Measurements from ENCODE around the gene GRIN2C.

The GRIN2C gene

DNA sequence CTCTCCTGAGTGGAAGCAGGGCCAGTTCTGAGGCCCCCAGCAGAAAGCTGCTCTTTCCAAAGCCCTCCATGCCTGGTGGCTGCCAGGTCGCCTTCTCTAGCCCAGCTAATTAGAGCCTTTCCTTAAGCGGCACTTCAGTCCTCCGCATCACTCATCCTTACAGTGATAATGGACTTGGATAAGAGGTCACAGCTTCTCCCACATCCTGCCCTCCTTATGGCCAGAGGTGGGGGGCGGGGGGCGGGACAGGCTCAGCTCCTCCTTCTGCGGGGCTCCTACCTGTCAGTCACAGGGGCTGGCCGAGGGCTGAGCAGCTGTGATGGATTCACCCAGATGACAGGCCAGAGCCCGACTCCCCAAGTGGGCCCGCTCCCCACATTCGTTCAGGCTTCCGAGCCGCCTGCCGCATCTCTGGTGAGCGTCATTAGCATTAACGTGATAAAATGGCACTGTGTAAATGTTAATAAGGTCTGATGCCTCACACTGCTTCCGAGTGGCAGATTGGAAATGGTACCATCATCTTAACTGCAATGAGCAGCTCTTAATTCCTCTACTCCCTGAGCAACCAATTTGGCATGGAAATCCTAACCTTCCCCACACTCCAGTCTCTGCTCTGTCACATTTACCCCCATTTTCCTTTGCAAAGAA lies 41.3 kb downstream of the GRIN2C start:
- no peak for DNase-seq

DNA sequence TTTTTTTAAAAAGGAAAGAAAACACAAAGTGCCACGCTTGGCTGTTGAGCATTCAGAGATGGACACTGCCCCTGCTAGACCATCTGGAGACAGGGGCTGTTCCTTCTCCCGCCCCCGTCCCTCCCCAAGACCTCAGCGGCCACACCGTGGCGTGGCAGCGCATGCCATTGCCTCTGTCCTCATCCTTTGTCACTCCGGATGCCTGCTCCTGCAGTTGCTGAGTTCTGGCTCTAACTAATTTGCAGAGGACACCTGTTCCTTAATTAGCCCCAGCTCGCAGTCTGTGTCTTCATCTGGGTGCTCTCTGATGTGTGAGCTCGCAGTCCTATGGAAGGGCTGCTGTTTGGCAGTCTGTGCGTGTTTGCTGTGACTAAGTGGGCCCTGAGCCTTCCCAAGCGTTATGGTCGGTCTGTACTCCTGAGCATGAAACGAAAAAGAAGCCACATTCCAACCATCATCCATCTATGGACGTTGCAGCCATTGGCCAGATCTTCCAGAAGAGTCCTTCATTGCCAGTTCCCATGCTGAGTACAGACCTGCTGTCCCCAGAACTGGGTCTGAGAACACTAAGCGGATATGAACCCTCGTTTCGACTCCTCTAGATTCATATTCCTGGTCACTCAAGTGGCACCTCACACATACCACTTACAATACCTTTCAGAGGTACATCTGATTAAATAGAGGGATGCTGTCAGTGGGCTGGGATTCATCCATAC lies 42.6 kb downstream of the GRIN2C start:
- DNase-seq, result no peak

DNA sequence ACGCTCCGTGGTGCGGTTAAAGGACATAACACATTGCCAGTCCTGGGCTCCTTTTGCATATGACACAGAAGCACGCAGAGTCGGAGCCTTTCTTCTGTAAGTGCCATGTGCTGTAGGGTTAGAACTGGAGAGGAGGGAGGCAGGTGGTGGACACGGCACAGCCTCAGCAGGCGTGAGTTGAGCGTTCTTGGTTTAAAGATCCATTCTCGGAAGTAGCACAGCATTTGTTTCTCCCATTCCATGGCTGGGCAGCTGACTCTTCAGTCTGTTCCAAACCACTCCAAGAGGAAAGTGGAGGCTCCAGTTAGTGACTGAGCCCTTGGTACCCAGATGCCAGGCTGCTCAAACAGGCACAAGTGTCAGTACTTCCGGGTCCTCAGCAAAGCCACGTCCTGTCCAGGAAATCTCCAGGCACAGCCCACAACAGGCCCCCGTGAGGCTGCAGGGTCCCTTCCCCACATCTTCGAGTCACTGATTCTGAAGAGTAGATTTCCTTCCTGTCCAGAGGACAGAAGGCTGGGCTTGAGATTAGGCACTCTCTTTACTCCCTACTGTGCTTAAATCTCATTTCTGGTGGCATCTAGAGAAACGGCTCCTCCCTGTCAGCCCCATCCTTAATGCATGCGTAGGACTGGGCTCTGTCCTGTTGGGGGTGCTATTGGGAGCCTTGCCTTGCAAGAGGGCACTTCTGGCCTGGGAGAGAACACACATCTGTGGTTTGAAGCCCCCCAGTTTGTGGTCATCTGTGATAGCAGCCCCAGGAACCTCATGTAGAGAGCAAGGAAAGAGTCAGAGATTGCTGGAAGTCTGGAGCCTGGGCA lies 43.9 kb downstream of the GRIN2C start:
- no peak for DNase-seq

DNA sequence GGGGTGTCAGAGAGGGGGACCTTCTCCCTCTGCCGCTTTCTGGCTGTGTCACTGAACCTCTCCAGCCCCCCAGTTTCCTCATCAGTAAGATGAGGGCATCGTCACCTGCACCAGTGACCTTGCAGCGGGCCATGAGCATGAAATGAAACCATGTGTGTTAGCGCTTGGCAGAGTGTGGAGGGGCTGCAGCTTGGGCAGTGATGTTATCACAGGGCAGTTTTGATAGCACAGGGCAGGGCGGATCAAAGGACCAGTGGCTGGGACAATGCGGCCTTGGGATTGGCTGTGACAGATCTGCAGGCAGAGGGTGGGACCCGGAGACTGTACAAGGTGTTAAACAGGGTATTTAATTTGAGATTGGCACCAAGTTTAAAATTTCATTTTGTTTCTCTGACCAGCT lies 44.6 kb downstream of the GRIN2C start:
- no peak for DNase-seq

DNA sequence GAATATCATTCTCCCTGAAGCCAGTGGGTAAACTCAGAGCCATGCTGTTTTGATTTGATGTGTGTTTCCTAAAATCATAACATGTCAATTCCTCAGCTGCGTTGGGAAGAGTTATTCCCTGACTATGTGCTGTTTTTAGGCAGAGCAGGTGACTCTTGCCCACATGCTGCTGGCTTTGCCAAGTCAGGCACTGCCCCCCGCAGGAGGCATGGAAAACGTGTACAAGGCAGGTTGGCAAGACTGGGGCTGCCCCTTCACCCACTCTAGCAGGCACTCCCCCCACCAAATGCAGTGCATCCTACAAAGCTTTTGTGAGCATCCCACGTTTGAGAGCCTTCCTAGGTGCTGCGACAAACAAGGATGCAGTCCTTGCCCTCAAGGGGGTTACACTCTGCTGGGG lies 45.2 kb downstream of the GRIN2C start:
- DNase-seq, result no peak

DNA sequence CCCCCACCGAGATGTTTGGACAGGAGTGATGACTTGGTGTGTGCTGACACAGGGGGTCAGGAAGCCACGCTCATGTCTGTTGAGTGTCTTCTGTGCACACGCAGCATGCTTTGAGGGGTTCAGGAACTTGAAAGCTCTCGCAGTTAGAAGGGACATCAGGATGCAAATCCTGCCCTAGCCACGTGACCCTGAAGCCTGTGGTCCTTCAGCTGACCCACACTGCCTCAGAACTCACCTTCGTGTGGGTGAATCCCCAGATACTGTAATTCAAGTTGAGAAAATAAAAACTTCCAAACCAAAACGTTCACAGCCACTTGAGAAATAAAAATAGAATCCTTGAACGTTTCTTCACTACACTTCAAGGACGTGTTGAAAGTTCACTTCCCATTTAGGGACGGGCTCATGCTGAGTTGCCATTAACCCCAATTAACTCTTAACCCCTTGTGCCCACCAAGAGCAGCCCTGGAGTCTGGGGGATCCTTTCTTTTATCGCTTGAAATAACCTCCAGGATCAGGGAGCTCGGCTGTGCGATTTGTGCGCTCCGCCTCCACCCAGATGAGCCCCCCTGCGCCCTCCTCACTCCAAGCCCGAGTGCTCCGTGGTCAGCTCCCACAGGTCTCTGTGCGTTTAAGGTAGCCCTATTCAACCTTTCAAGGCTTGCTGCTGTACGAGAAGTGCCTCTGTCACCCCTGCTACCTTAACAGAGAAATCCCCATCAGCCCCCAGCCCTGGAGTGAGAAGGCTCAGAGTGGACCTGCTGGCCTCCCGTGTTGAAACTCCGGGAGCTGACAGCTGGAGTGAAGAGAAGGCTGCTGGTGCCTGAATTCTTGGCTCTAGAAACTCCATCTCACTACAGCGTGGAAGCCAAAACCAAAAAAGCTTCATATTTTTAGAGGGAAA lies 47.3 kb downstream of the GRIN2C start:
- no peak for DNase-seq

DNA sequence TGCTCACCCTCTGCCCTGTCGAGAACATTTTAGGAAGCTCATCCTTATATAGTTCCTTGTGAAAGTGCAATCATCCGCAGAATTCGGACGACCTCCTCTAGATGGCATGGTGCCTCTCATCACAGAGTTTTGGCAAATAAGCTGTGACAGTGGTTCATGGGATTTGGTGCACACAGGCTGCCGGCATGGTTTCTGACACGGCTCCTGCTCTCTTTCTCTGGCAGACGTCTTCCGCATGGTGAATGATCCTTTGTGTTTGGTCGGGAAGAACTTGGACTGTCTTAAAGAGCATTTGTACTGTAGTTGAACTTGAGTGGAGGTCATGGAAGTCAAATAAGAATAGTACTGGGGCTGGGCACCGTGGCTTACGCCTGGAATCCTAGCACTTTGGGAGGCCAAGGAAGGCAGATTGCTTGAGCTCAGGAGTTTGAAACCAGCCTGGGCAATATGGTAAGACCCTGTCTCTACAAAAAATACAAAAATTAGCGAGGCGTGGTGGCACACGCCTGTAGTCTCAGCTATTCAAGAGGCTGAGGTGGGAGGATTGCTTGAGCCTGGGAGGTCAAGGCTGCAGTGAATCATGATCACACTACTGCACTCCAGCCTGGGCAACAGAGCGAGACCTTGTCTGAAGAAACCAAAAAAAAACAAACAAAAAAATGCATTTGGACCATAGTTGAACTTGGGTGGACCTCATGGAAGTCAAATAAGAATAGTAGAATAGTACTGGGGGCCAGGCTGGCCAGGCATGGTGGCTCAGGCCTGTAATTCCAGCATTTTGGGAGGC lies 48.8 kb downstream of the GRIN2C start:
- no peak for DNase-seq

DNA sequence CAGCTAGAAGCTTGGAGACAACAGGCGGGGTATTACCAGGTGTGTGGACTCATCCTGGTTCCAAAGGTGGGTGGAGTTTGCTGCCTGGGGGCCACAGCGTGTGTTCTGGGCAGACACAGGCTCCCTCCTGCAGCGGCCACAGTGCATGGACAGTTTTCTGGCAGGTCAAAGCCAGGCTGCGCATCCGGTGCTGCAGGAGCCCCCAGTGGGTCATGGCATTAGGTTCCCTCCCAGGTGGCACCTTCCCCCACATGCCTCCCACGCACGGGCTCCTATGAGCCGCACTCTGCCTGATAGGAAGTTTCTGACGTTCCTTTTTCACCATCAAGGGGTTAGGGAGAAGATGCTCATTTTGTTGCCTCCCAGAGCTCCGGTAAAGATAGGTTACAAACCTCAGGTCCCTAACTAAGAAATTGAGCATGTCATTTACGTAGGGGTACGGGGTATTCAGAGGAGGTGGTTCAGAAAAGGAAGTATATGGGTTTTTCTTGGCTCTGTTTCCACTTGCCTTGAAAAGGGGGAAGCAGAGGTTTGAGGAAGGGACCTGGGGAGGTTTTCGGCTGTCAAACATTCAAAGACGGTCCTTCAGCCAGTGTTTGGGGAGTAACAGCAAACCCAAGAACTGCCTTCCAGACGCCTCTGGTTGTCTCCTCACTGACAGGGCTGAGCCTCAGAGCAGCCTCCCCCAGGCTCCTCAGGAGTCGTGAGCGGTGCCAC lies 50.8 kb downstream of the GRIN2C start:
- no peak for DNase-seq

DNA sequence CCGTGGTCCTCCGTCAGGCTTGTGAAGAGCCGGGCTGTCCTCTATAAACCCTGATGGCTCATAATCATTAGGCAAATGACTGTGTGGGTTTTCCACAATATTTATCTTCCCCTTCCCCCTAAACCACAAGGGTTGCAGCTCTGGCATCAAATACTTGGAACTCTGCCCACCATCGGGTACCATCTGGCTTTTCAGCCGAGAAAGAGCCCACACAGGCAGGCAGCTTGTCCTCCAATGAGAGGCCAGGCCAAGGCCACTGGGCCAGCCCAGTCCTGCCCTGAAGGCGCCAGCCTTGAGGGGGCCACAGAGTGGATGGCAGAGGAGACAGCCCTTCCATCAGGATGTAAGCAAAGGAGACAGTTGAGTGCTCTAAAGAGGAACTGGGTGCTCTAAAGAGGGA lies 51.8 kb downstream of the GRIN2C start:
- DNase-seq, result no peak

DNA sequence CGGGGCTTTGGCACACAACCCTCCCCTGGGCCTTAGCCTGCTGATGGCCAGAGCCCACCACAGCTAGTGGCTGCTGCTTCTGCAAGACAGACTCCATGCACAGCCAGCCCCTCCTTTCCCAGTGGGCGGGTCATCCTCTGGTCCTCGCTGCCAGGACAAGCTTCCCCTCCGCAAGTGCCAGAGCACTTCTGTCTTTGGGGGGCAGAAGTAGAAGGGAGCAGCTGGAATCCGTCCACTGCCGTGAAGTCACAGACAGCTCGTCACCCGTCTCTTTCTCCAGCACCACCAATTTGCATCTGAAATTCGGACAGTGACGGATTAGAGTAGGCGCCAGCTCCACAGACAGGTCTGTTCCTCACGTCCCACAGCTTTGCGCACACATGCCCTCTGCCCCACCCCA lies 52.2 kb downstream of the GRIN2C start:
- DNase-seq, result no peak

DNA sequence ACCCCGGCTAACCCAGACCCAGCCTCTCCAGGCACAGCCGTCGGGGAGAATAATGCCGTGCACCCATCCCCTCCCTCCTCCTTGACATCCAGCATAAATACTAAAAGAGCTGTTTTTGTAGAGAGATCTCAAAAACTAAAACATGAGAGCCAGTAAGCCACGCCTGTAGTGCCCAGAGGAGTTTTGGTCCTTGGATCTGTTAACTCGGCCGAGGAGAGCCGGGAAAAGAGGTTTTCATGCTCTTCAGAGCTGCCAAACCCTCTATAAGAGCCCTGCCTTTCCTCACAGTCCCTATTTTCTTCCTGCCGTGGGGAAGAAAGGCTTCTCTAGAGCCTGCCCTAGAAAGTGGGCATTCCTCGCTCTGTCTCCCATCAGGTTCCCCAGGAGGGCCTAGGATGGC lies 53.4 kb downstream of the GRIN2C start:
- no peak for DNase-seq

DNA sequence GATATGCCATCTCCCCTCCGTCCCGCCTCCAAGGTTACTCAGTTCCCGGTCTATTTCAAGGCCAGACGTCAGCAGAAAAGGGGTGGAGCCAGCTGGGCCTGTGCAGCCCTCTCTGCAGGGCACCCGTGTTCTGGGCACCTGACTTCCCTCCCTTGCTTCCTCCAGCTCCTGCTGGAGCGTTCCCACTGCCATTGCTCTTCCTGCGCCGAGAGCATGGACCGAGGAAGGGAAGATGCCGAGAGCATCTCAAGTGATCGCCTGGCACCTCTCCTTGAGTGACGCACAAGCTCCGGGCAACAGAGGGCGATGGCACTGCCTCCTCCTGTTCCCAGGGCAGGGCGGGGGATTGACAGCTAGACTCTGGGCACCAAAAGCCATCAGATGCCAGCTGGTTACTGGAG lies 54.1 kb downstream of the GRIN2C start:
- no peak for DNase-seq

DNA sequence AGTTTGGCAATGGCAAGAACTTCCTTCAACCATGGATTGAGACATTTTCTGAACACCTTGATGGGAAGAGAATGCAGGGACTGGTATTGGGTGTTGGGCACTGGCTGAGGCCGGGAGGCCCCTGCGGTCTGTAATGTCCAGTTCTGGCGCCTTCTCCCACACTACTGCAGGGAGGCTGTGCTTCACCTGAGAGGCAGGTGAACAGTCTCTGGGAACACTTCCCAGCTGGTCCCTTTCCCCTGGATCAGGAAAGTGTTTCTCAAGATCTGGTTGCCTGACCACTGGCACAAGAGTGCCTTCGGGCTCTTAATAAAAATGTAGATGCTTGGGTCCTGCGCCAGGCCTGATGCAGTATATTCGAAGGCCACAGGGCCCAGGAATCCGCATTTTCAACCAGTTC lies 55.0 kb downstream of the GRIN2C start:
- DNase-seq, result no peak

DNA sequence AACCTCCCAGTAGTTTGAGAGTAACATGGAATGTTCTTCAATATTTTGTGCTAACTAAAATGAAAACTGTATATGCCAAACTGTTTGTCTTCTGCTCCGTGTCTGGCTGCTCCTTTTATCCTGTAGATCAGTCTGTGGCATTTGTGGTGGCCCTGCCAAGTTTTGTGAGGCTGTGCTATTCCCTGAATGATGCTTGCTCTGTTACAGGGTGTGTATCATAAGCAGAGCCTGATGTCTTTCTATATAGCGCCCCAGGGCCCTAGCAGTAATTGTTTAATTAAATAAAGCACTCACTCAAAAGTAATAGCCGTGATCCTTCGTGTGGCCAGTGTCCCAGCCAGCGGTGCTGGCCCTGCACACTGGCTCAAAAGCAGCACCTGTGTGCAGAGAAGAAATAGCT lies 55.7 kb downstream of the GRIN2C start:
- DNase-seq, result no peak

DNA sequence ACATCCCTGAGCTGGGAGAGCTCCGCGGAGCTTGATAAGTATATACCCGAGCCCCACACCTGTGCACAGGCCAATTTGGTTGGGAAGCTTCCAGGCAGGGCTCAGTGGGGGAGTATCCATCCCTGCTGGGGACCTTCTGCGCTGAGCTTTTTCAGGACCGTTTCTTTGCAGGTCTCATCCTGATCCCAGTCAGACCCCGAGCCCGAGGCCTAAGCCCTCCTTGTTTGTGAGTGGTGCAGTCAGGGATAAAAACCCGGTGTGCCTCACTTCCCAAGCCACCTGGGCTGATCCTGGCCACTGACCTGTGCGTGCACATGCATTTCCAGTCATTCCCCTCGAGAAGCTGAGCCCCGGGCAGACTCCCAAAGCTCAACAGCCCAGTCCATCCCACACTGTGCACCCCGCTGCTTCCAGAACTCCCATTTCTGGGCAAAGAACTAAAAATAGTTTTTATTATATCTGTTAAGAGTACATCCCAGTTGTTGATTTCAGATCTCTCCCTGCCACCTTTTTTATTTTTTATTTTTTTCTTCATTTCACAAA lies 56.2 kb downstream of the GRIN2C start:
- DNase-seq, result no peak

DNA sequence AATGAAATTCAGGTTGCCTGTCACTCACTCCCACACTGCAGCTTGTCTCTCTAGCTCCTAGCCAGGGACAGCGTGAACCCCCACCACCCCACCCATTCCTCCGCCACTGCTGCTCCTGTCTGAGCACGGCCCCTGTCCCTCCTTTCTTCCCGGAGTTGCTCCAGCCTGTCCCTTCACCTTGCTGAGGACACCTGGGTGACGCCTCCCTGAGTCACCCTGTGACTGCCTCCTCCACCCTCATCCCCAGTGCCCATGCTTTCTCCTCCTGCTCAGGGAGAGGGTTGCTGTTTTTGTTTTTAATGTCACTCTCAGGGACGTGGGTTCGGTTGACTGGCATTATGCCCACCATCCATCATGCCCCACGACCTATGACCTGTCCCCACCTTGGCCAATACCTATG lies 57.8 kb downstream of the GRIN2C start:
- no peak for DNase-seq

DNA sequence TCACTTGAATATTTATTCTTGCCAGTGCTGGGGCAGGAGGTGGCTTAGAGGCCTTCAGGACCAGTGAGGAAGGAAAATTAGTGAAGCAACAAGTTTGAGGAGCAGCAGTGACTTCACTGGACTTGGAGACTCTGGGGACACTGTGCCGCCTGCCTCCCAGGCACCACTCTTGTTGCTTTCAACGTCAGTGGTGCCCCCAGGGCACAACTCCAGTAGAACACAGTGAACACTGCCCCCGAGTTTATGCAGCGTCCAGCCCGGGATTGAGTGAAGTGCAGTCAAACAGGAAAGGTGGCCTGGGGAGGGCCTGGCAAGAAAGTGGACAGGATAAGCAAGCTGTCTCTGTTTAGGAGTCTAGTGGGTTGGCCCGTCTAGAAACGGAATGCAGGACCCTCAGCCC lies 59.2 kb downstream of the GRIN2C start:
- no peak for DNase-seq

DNA sequence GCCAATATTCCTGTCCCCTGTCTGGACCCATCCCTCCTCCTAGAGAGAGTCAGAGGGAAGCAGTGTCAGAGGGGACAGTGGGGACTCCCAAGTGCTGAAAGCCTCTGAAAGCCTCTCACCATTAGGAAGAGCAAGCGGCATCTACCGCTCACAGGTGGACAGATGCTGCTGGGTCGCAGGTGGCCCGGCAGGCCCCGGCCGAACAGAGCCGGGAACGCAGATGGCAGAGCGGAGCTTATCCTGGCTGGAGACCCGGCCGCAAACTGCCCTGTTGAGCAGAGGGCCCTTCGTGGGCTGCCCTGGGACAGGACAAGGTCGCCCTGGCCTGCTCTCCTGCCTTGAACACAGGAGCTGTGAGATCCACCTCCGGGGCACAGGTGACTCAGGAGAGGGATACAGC lies 60.6 kb downstream of the GRIN2C start:
- no peak for DNase-seq

DNA sequence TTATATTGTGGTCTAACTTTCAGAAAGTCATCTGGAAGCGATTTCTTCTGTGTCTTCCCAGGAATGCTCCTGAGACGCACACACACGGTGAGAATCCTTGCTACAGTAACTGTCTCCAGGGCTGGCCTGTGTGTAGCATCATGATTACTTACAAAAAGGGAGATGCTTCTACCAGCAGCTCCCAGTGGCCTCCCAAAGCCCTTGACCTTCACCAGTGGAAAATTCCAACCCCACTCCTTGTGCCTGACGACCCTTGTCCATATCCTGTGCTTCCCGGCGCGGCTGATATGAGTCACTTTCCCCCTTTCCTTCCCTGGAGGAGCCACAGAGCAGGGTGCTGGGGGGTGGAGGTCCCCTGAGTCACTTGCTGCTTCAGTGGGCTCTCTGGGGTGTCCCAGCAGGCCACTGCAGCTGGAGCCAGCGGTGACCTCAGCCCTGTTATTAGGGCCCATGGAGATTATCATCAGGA lies 61.4 kb downstream of the GRIN2C start:
- DNase-seq, result no peak

DNA sequence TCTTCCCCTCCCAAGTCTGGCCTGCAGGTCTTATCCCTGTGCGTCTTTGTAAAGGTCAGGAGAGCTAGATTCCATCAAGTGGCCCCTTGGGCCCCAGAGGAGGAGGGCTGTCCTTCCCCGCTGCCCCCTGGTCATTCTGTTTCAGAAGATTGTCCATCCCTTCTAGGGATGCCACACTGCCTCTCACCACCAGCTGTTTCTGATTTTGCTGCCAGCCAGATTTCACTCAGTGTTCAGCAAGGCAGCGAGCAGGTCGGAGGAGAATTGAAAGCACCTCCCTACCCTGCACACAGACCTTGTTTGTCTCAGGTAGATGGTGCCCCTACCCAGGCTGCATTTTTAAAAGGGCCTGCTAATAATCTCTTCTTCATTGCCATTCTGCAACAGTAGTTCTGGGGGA lies 61.9 kb downstream of the GRIN2C start:
- DNase-seq, result no peak

DNA sequence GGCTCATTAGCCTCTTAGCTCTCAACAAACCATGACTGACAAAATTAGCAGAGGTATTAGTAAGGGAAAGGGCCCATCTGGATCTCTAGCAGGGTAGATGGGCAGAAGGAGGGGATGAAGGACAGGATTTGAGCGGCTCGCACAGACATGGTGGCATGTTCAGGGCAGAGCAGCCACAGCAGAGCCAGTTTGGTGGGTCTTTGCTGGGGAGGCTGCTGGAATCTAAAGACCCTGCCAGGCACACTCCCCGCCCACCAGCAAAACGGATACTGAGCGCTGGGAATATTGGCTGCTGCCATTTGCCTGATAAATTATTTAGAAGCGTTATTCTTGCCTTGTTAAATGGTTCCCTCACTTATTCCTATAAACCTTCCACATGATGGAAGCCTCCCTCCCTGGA lies 62.8 kb downstream of the GRIN2C start:
- no peak for DNase-seq
